Stimulated activated CD8-positive, alpha-beta memory T cell treated with anti-CD3 and anti-CD28 coated beads, Interleukin-7, amount 100 ng/mL, for 24 hours (primary cell): ENCODE results near the gene VPS37D.

Experiments
- DNase-seq: peaks from one replicate; pipeline ENCODE4 v3.0.0-alpha.2; 2020; ENCODE audit warnings: low read depth

The VPS37D gene

GRCh38 chr7:73680501-73680900 is 12.9 kb downstream of the VPS37D start:
- DNase-seq = no peak

- no peak for DNase-seq
Measured at GRCh38 chr7:73681031-73681430, 13.4 kb downstream of the VPS37D start.

GRCh38 chr7:73682745-73683055 is 15.1 kb downstream of the VPS37D start:
- DNase-seq = no peak

DNA sequence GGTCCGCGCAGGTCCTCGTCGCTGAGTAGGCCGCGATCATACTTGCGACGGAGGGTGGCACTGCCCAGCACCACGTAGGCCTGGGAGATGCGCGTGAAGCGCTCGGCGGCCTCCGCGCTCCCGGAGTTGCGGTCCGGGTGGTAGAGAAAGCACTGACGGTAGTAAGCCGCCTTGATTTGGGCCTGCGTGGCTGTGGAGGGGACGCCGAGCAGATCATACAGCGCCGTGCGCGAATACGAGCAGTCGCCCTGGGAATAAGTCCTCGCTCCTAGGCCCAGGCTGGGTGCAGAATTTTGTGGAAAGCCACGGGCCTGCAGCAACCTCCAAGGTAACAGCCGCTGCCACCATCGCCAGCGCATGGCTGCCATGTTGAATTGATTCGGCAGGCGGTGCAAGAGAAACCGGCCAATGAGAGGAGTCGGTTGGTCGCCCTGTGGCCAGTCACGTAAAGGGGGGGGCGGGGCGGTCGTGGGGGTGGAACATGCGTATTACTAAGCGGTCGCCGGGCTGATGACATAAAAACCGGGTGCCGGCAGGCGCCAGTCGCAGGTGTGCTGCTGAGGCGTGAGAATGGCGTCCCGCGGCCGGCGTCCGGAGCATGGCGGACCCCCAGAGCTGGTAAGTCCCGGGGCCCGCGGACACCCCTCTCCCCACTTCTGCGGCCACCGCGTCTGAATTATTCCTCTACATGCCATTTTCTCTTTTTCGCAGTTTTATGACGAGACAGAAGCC is 15.6 kb downstream of the VPS37D start, which contains the start of the genes BUD23 and DNAJC30:
Gene BUD23, plus strand, starts transcription at position 542 of the 732 bp plus-strand sequence. Its CDS starts 29 bp downstream, at position 571.
Gene DNAJC30, minus strand, starts transcription at position 398 of the 732 bp plus-strand sequence. Its CDS starts 30 bp downstream, at position 368.
- DNase-seq = peak; percentile 97

DNA sequence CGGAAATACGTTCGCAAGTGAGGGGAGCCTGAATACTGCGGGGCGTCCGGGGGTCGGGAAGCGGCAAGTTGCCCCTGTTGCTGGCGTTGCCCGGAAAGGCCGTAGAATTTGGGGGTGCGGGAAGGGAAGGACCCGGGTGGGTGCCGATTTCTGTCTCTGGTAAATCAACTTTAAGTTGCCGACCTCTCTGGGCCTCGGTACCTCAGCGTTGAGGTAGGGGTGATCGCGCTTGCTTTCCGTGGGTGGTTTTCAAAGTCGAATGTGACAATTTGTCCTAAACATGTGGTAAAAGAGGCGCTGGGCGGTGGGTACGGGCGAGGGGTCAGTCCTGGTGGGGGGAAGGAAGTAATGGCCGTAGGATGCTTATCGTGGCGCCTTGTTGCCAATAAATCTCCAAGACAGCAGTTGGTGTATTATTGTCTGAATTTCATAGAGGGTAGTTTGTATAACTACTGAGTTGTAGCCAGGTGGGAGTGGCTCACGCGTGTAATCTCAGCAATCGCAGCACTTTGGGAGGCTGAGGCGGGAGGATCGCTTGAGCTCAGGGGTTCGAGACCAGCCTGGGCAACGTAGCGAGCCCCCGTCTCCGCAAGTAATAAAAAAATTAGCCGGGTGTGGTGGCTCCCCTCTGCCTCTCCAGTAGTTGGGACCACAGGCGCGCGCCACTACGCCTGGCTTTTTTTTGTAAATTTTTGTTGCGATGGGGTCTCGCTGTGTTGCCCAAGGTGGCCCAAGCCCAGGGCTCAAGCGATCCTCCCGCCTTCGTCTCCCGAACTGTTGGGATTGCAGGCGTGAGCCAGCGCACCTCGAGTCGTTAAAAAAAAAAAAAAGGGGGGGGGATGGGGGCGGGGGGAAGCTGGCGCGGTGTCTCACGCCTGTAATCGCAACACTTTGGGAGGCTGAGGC is 16.4 kb downstream of the VPS37D start:
- DNase-seq = no peak

DNA sequence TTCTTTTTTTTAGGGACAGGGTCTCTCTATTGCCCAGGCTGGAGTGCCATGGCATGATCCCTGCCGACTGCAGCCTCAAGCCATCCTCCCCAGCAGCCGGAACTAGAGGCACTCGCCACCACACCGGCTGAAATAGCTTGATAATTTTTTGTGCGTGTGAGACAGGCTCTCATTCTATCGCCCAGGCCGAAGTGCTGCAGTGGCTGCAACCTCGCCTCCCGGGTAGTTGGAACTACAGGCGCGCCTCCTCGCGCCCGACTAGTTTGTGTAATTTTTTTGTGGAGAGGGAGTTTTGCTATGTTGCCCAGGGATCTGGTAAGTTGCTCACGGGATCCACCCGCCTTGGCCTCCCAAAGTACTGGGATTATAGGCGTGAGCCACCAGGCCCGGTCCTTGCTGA is 17.7 kb downstream of the VPS37D start:
- no peak for DNase-seq

- DNase-seq = no peak
Measured at GRCh38 chr7:73688288-73688687, 20.7 kb downstream of the VPS37D start.

DNA sequence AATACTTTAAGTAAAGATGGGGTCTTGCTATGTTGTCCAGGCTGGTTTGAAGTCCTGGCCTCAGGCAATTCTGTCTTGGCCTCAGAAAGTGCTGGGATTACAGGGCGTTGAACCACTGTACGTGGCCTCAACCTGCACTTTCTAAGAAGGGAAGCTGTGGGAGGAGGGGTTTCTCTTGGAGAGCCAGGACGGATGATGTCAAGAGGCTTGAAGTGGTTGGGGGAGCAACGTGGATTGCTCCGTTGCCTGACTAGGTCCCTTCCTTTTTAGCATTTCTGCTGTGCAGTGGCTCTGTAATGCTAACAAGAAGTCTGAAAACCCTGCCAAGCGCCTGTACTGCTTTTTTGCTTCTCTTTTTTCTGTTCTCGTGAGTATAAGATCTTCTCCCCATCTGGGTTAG is 23.0 kb downstream of the VPS37D start:
- DNase-seq = no peak

DNA sequence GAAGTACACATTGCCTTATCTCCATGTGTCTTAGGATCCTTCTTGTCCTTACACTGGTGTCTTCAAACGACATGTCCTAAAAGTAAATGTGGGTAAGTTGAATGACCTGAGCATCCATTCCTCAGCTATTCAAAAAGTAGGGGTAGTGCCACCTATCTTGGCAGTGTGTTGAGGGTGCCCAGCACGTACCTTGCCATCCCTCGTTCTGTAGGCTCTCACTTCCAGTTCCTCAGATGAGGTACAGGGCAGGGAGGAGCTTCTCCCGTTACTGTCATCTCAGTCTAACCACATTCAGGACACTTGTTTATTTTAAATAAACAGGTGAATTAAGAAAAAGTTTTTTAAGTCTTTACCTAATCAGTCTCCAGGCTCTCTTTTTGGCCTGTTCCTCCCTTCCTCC is 28.7 kb downstream of the VPS37D start:
- DNase-seq = no peak

- DNase-seq = no peak
Measured at GRCh38 chr7:73698410-73698809, 30.8 kb downstream of the VPS37D start.

GRCh38 chr7:73699370-73700068 is 31.9 kb downstream of the VPS37D start:
- no peak for DNase-seq

DNA sequence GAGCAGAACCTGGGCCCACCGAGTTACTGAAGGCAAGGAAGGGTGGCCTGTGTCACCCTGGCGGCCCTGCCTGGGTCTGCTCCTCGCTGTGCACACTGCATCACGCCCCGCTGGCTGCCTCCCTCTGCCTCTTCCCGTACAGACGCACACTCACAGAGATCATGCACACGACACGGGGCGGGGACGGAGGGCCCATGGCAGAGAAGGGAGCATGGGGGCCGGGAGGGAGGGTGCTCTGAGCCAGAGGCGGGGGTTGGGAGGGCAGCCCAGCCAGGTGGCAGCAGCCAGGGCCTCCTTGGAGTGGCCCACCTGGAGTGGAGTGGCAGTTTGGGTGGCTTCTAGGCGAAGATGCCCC is 32.4 kb downstream of the VPS37D start:
- DNase-seq = no peak

- no peak for DNase-seq
Measured at GRCh38 chr7:73700581-73701134, 33.0 kb downstream of the VPS37D start.

DNA sequence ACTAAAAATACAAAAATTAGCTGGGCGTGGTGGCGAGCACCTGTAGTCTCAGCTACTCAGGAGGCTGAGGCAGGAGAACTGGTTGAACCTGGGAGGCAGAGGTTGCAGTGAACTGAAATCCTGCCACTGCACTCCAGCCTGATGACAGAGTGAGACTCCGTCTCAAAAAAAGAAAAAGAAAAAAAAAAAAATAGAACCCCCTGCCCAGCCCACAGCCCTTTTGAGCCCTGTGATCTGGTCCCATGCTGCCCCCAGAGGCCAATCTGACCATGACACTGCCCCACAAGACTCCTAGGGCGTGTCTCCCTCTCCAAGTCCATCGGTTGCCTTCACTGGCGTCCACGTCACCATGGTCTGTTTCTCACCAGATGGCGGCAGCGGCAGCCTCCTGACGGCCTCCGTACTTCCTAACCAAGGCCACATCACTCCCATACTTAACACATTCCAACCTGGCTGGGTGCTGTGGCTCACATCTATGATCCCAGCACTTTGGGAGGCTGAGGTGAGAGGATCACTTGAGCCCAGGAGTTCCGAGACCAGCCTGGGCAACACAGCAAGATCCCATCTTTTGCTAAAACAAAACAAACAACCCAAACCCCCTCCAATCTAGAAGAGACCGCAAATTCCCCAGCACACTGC is 33.8 kb downstream of the VPS37D start:
- DNase-seq = no peak

DNA sequence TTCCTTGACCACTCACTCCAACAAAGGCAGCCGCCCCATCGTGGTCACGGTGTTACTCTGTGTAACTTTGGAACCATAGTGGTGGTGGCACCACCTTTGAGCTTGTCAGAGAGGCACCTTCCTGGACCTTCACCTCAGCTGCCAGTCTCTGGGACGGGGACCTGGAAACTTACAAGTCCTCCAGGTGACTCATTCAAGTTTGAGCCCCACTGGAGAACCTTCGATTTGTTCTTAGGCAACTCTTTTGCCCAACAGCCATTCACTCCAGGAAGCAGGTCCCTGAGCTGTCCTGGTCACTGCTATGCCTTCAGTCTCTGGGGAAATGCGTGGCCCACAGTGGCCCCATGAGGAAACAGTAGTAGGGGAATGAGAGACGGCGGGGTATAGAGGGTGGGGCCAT is 34.6 kb downstream of the VPS37D start:
- DNase-seq = no peak

GRCh38 chr7:73702665-73703064 is 35.0 kb downstream of the VPS37D start:
- DNase-seq = no peak

GRCh38 chr7:73703225-73703624 is 35.6 kb downstream of the VPS37D start:
- no peak for DNase-seq

DNA sequence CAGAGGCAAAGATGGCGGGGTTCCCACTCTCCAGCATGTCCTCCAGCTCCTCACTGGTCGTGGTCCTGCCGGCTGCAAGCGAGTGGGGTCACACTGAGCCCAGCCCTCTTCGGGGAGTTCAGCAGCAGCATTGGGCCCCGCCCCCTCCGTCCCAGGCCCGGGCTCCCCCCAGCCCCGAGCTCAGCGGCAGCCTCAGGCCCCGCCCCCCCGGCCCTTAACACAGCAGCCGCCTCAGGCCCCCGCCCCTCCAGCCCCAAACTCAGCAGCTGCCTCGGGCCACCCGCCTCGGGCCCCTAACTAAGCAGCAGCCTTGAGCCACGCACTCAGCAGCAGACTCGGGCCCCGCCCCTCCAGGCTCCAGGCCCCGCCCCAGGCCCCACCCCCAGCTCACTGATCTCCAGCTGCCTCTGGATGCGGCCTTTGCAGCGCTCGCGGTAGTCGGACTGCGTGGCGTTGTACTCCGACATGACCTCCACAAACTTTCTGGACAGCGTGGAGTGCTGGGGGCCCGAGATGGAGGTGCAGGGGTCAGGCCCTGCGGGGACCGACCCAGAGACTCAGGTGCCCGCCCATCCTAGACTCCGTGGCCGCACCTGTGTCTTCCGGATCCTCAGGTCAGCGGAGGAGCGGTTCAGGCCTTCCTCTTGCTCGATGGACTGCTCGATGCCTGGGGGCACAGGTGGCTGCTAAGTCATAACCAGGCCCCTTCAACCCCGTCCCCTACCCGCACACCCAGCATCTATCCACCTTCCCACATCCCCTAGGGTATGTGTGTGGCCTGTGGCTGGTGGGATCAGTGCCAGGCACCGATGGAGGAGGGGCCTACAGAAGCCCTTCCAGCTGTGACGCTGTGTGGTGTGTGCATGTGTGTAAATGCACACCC is 36.4 kb downstream of the VPS37D start:
- DNase-seq = no peak

- no peak for DNase-seq
Measured at GRCh38 chr7:73704640-73705550, 37.3 kb downstream of the VPS37D start.

DNA sequence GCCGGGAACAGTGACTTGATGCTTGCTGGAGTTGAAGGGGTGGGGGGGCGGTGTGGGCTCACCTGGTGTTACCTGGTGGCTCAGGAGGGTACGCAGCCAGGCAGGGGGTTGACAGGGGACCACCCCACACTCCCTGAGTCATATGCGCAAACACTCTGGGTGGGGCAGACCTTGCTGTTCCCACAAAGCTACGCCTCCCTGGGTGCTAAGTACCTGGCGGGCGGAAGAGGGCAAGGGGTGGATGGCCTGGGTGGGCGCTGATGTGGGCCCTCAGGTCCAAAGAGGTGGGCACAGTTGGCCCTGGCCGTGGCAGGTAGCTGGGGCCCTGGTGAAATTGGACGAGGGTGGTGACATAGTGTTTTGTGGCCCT is 37.9 kb downstream of the VPS37D start:
- no peak for DNase-seq
